ENCODE measurements around the gene PDS5A.
A peak's percentile ranks its signal among the peaks of the same experiment; 100 is the strongest.

The PDS5A gene

GRCh38 chr4:39996811-39997210, 19.1 kb upstream of the PDS5A start:
- TF ChIP-seq CTCF (IDR thresholded peaks at IDR 0.05) = no peak

- TF ChIP-seq CTCF (IDR thresholded peaks at IDR 0.05) = no peak
Observed at GRCh38 chr4:39994406-39994805, 16.7 kb upstream of the PDS5A start.

GRCh38 chr4:39987485-39987884, 9.8 kb upstream of the PDS5A start:
- no peak for TF ChIP-seq CTCF (IDR thresholded peaks at IDR 0.05)

GRCh38 chr4:39978904-39979303, 1.2 kb upstream of the PDS5A start:
- no peak for TF ChIP-seq CTCF (IDR thresholded peaks at IDR 0.05)

GRCh38 chr4:39978378-39978775, 666 bp upstream of the PDS5A start:
- no peak for TF ChIP-seq CTCF (IDR thresholded peaks at IDR 0.05)

- TF ChIP-seq CTCF (IDR thresholded peaks at IDR 0.05) = no peak
Observed at GRCh38 chr4:39976945-39977488, 694 bp downstream of the PDS5A start.

- peak; percentile 81 for TF ChIP-seq CTCF (IDR thresholded peaks at IDR 0.05)
Observed at GRCh38 chr4:39976141-39976944, 1.4 kb downstream of the PDS5A start.
